ENCODE data around the gene C10orf120.

The C10orf120 gene

GRCh38 chr10:122701652-122702051 lies 2.0 kb upstream of the C10orf120 start:
- no peak for DNase-seq (ENCODE audit: low read depth, low spot score)
- in situ Hi-C loops (cut with HindIII; ENCODE audit: low sequenced_read_pairs): no loop called here
- TF ChIP-seq, protein P1, sequence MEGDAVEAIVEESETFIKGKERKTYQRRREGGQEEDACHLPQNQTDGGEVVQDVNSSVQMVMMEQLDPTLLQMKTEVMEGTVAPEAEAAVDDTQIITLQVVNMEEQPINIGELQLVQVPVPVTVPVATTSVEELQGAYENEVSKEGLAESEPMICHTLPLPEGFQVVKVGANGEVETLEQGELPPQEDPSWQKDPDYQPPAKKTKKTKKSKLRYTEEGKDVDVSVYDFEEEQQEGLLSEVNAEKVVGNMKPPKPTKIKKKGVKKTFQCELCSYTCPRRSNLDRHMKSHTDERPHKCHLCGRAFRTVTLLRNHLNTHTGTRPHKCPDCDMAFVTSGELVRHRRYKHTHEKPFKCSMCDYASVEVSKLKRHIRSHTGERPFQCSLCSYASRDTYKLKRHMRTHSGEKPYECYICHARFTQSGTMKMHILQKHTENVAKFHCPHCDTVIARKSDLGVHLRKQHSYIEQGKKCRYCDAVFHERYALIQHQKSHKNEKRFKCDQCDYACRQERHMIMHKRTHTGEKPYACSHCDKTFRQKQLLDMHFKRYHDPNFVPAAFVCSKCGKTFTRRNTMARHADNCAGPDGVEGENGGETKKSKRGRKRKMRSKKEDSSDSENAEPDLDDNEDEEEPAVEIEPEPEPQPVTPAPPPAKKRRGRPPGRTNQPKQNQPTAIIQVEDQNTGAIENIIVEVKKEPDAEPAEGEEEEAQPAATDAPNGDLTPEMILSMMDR (IDR thresholded peaks at IDR 0.05; ENCODE audit: low read depth, low read length): no peak
- H3K4me3 ChIP-seq (ENCODE audit: low read depth, low read length): no peak overlapping the region

DNA sequence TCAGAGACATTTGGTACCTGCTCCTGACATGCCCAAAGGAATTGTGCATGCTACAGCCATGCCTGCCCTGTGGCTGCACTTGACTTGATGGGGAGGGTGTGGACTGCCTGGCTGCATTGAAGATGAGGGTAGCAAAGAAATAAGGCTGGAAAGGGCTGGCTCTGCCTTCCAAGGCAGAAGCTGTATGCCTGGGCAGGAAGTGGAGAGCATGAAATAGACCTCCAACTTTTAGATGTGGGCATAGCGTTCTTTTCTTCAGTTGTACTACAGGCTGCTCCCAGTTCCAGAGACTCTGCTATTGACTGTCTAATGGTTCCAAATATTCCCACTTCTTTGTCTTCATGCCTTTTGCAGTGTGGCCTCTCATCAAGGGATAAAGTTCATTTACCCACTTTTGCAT lies 3.0 kb downstream of the C10orf120 start:
- TF ChIP-seq, protein P1 (IDR thresholded peaks at IDR 0.05; ENCODE audit: low read depth, low read length): no peak
- in situ Hi-C loops (cut with HindIII; ENCODE audit: low sequenced_read_pairs): no loop called here
- no peak overlapping the region for H3K4me3 ChIP-seq (ENCODE audit: low read depth, low read length)
- DNase-seq (ENCODE audit: low read depth, low spot score): no peak

DNA sequence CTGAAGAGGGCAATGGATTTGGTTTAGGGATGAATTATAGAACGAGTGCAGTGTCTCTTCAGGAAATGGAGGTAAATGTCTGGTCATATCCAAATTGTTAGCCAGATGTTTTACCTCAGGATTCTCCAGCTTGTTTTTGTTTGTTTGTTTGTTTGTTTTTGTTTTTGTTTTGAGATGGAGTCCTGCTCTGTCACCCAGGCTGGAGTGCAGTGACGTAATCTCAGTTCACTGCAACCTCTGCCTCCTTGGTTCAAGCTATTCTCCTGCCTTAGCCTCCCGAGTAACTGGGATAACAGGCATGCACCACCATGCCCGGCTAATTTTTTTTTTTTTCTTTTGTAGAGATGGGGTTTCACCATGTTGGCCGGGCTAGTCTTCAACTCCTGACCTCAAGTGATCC lies 6.9 kb downstream of the C10orf120 start:
- in situ Hi-C loops (cut with HindIII; ENCODE audit: low sequenced_read_pairs): no loop called here
- no peak for DNase-seq (ENCODE audit: low read depth, low spot score)
- no peak overlapping the region for H3K4me3 ChIP-seq (ENCODE audit: low read depth, low read length)
- TF ChIP-seq, protein P1 (IDR thresholded peaks at IDR 0.05; ENCODE audit: low read depth, low read length): no peak

GRCh38 chr10:122689146-122689820 lies 10.4 kb downstream of the C10orf120 start:
- in situ Hi-C loops (cut with HindIII; ENCODE audit: low sequenced_read_pairs): no loop called here
- H3K4me3 ChIP-seq (ENCODE audit: low read depth, low read length): no peak overlapping the region
- TF ChIP-seq, protein P1 (IDR thresholded peaks at IDR 0.05; ENCODE audit: low read depth, low read length): no peak
- DNase-seq (ENCODE audit: low read depth, low spot score): no peak

DNA sequence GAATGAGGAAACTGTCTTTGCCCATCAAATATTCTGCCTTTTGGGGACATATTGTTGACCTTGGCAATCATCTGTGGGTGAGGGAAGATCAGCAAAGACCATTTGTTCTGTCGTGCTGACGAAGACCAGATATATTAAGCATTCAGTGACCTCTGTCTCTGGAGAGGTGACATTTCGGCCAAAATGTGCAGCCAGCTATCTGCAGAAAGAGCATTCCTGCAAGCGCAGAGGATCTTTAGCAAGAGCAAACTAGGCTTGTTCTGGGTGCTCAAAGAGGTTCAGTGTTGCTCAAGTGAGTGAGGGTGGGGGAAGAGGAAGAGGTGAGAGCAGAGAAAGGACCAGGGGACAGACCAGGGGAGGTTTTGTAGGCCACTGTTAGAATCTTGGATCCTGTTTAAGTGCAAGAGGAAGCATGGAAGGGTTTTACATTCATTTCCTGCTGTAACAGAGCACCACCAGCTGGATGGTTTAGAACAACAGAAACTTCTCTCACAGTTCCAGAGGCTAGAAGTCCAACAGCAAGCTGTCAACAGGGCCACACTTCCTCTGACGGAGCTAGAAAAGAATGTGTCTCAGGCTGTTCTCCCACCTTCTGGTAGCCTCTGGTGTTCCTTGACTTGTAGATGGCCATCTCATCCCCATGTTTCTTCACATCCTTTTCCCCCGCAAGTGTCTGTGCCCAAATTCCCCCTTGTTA lies 11.2 kb downstream of the C10orf120 start:
- TF ChIP-seq, protein P1 (IDR thresholded peaks at IDR 0.05; ENCODE audit: low read depth, low read length): no peak
- DNase-seq (ENCODE audit: low read depth, low spot score): no peak
- H3K4me3 ChIP-seq (ENCODE audit: low read depth, low read length): no peak overlapping the region
- in situ Hi-C loops (cut with HindIII; ENCODE audit: low sequenced_read_pairs): no loop called here

GRCh38 chr10:122682522-122682921 lies 17.1 kb downstream of the C10orf120 start:
- DNase-seq (ENCODE audit: low read depth, low spot score): no peak
- H3K4me3 ChIP-seq (ENCODE audit: low read depth, low read length): no peak overlapping the region
- in situ Hi-C loops (cut with HindIII; ENCODE audit: low sequenced_read_pairs): no loop called here
- TF ChIP-seq, protein P1 (IDR thresholded peaks at IDR 0.05; ENCODE audit: low read depth, low read length): no peak
